ENCODE measurements around the gene OTOP3. TPM values are rescaled to one million over a fixed set of nuclear protein-coding genes. Genes with fewer than 3 reads are reported as not detected.

OTOP3 gene
- total RNA-seq, 1 experiment from 2014 or later = not detected

DNA sequence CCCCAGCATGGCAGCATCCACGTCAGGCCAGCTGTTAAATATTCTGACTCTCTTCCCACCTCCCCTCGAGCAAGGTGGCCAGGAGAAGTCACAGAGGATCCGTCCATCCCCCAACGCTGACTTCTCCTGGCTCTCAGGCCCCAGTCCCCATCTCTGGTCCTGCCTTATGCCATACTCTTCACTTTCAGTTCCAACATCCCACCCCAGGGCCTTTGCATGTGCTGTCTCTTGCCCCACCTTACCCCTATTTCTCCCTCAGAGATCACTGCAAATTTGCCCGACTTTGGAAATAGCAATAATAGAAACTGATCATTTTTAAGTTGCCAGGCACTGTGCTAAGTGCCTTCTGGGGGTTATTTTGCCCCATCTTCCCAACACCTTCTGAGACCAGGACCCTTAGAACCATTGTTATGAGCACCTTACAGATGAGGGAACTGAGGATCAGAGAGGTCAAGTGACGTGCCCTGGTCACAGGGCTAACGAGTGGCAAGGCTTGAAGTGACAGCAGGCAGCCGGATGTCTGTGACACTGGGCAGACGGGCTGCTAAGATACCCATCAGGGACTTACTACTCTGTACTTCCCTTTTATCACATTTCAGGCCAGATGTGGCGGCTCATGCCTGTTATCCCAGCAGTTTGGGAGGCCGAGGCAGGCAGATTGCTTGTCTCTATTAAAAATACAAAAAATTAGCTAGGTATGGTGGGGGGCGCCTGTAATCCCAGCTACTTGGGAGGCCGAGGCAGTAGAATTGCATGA, 19.1 kb downstream of the OTOP3 start:
- Mint-ChIP-seq H3K27me3 (ENCODE audit: low read depth) (peaks cover 28% of the 10 kb centered on the region), H3K4me3 (no peak overlapping the region)

More for the DNA sequence above, 19.1 kb downstream of the OTOP3 start:
- no peak overlapping the region for H3K56ac ChIP-seq (ENCODE audit: insufficient read length, low read depth, low read length)
- no peaks in the 10 kb centered on the region for H3K4me1 ChIP-seq (ENCODE audit: insufficient read depth, low read length)
- no peaks in the 10 kb centered on the region for H3K9me3 Mint-ChIP-seq
- TF ChIP-seq, protein P1, sequence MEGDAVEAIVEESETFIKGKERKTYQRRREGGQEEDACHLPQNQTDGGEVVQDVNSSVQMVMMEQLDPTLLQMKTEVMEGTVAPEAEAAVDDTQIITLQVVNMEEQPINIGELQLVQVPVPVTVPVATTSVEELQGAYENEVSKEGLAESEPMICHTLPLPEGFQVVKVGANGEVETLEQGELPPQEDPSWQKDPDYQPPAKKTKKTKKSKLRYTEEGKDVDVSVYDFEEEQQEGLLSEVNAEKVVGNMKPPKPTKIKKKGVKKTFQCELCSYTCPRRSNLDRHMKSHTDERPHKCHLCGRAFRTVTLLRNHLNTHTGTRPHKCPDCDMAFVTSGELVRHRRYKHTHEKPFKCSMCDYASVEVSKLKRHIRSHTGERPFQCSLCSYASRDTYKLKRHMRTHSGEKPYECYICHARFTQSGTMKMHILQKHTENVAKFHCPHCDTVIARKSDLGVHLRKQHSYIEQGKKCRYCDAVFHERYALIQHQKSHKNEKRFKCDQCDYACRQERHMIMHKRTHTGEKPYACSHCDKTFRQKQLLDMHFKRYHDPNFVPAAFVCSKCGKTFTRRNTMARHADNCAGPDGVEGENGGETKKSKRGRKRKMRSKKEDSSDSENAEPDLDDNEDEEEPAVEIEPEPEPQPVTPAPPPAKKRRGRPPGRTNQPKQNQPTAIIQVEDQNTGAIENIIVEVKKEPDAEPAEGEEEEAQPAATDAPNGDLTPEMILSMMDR (conservative IDR thresholded peaks at IDR 0.05) = no peak
- no peaks in the 10 kb centered on the region for H3K79me2 ChIP-seq (ENCODE audit: insufficient read depth, low read length)
- H3K23me2 ChIP-seq (ENCODE audit: insufficient read length, low read depth, low read length, poor library complexity, severe bottlenecking) = peaks cover 2% of the 10 kb centered on the region
- no peak overlapping the region for H3K23ac ChIP-seq (ENCODE audit: insufficient read length, low read depth, low read length)
- no peak overlapping the region for H2BK120ac ChIP-seq (ENCODE audit: low read depth, low read length, poor library complexity, severe bottlenecking)
- H4K91ac ChIP-seq (ENCODE audit: insufficient read length, low read depth, low read length) = no peak overlapping the region
- H4K20me1 ChIP-seq (ENCODE audit: control insufficient read depth, insufficient read depth, insufficient read length) = no peaks in the 10 kb centered on the region
- no peak overlapping the region for H3K14ac ChIP-seq (ENCODE audit: insufficient read depth, low read length)
- peaks cover 9 to 20% of the 10 kb centered on the region in 2 experiments for H3K4me1 Mint-ChIP-seq
- no peak overlapping the region for H3K4ac ChIP-seq (ENCODE audit: low read depth, low read length)
- no peaks in the 10 kb centered on the region for H3K9me3 ChIP-seq (ENCODE audit: control insufficient read depth, low read depth, low read length)
- no peak overlapping the region for H3K27ac ChIP-seq (ENCODE audit: insufficient read length, low read depth, low read length)
- no peaks in the 10 kb centered on the region; a peak in 1 of 7 replicates for H3K36me3 Mint-ChIP-seq (ENCODE audit: insufficient read depth in 1 of 3, low read depth in 3 of 3)
- H3K79me1 ChIP-seq (ENCODE audit: insufficient read depth, low read depth, low read length, poor library complexity, severe bottlenecking) = no peaks in the 10 kb centered on the region
- no peak overlapping the region for H2BK20ac ChIP-seq (ENCODE audit: low read depth, low read length, poor library complexity, severe bottlenecking)
- no peak for DNase-seq
- H3K4me2 ChIP-seq (ENCODE audit: insufficient read depth, insufficient read length, low read length) = no peak overlapping the region
- no peak overlapping the region for H2BK15ac ChIP-seq (ENCODE audit: low read depth, low read length)
- no peak overlapping the region for H2BK5ac ChIP-seq (ENCODE audit: insufficient read length, low read length)
- no peak overlapping the region for H2BK12ac ChIP-seq (ENCODE audit: insufficient read length, low read depth, low read length)
- no peak overlapping the region for H2AK5ac ChIP-seq (ENCODE audit: insufficient read length, low read length)
- H3K27ac Mint-ChIP-seq = no peak overlapping the region
- no peak overlapping the region for H2AFZ ChIP-seq (ENCODE audit: low read length)
- WGBS (ENCODE audit: extremely low coverage, insufficient read length, low lambda C conversion rate) = no CpG with 5 or more reads among the region's 13 CpGs
- H3K18ac ChIP-seq (ENCODE audit: insufficient read length, low read depth, low read length) = no peak overlapping the region
- H4K5ac ChIP-seq (ENCODE audit: insufficient read length, low read depth, low read length) = no peak overlapping the region
- H3T11ph ChIP-seq (ENCODE audit: low read length) = no peak overlapping the region
- H3K9ac ChIP-seq (ENCODE audit: extremely low read depth, insufficient read length, low read length) = no peak overlapping the region
- no peak overlapping the region for H4K8ac ChIP-seq (replicated peaks; ENCODE audit: insufficient read length, low read depth, low read length)
- H3K27me3 ChIP-seq (ENCODE audit: insufficient read depth, low read length) = no peaks in the 10 kb centered on the region

Measured in H9 (cell line).